ENCODE data around the gene SLC12A2. TPM values are rescaled to one million over a fixed set of nuclear protein-coding genes. Genes with fewer than 3 reads are reported as not detected.

SLC12A2 gene
- total RNA-seq, 2 donors from 2014 or later = 51.3 to 195 TPM

- H3K27ac ChIP-seq = no peak overlapping the region
- intact Hi-C loops (cut with DNase I) = no loop called here
Measured at GRCh38 chr5:128109766-128110165, 26.2 kb downstream of the SLC12A2 start.

GRCh38 chr5:128111818-128112448, 28.4 kb downstream of the SLC12A2 start:
- DNase-seq (ENCODE audit: low spot score) = no peak
- intact Hi-C loops (cut with DNase I) = no loop called here
- TF ChIP-seq, protein P1, sequence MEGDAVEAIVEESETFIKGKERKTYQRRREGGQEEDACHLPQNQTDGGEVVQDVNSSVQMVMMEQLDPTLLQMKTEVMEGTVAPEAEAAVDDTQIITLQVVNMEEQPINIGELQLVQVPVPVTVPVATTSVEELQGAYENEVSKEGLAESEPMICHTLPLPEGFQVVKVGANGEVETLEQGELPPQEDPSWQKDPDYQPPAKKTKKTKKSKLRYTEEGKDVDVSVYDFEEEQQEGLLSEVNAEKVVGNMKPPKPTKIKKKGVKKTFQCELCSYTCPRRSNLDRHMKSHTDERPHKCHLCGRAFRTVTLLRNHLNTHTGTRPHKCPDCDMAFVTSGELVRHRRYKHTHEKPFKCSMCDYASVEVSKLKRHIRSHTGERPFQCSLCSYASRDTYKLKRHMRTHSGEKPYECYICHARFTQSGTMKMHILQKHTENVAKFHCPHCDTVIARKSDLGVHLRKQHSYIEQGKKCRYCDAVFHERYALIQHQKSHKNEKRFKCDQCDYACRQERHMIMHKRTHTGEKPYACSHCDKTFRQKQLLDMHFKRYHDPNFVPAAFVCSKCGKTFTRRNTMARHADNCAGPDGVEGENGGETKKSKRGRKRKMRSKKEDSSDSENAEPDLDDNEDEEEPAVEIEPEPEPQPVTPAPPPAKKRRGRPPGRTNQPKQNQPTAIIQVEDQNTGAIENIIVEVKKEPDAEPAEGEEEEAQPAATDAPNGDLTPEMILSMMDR (IDR thresholded peaks at IDR 0.05) = no peak
- TF ChIP-seq POLR2AphosphoS5 (IDR thresholded peaks at IDR 0.05) (no peak), POLR2A (IDR thresholded peaks at IDR 0.05) (no peak)
- Histone ChIP-seq H3K27me3 (replicated peaks; ENCODE audit: insufficient read depth) (no peaks in the 10 kb centered on the region), H3K4me3 (no peak overlapping the region), H3K36me3 (no peaks in the 10 kb centered on the region), H3K4me1 (replicated peaks) (no peaks in the 10 kb centered on the region), H3K27ac (no peak overlapping the region), H3K9me3 (no peaks in the 10 kb centered on the region)
- WGBS = 84% methylated on average over 2 of the region's 2 CpGs

More at GRCh38 chr5:128109766-128110165, 26.2 kb downstream of the SLC12A2 start:
- Histone ChIP-seq H3K4me3 (no peak overlapping the region), H3K4me1 (replicated peaks) (no peaks in the 10 kb centered on the region), H3K36me3 (no peaks in the 10 kb centered on the region), H3K9me3 (no peaks in the 10 kb centered on the region), H3K27me3 (replicated peaks; ENCODE audit: insufficient read depth) (no peaks in the 10 kb centered on the region)
- WGBS = 95% methylated on average over 1 of the region's 1 CpG
- TF ChIP-seq POLR2AphosphoS5 (IDR thresholded peaks at IDR 0.05) (no peak), POLR2A (IDR thresholded peaks at IDR 0.05) (no peak)
- no peak for DNase-seq (ENCODE audit: low spot score)

GRCh38 chr5:128116445-128116844, 32.9 kb downstream of the SLC12A2 start:
- H3K27me3 ChIP-seq (replicated peaks; ENCODE audit: insufficient read depth) = no peaks in the 10 kb centered on the region
- TF ChIP-seq POLR2AphosphoS5 (IDR thresholded peaks at IDR 0.05) = no peak
- TF ChIP-seq POLR2A (IDR thresholded peaks at IDR 0.05) = no peak
- TF ChIP-seq, protein P1 (IDR thresholded peaks at IDR 0.05) = no peak
- no peak overlapping the region for H3K4me3 ChIP-seq
- intact Hi-C loops (cut with DNase I) = no loop called here
- H3K36me3 ChIP-seq = no peaks in the 10 kb centered on the region
- 95% methylated on average over 3 of the region's 3 CpGs for WGBS
- no peak for DNase-seq (ENCODE audit: low spot score)
- no peaks in the 10 kb centered on the region for H3K4me1 ChIP-seq (replicated peaks)
- H3K9me3 ChIP-seq = no peaks in the 10 kb centered on the region
- H3K27ac ChIP-seq = no peak overlapping the region

- no peak overlapping the region for H3K27ac ChIP-seq
- intact Hi-C loops (cut with DNase I) = no loop called here
- TF ChIP-seq, protein P1 (IDR thresholded peaks at IDR 0.05) = no peak
- no peak for TF ChIP-seq POLR2AphosphoS5 (IDR thresholded peaks at IDR 0.05)
- TF ChIP-seq POLR2A (IDR thresholded peaks at IDR 0.05) = no peak
- no peak overlapping the region for H3K4me3 ChIP-seq
- WGBS = 97% methylated on average over 2 of the region's 2 CpGs
- DNase-seq (ENCODE audit: low spot score) = no peak
- H3K27me3 ChIP-seq (replicated peaks; ENCODE audit: insufficient read depth) = no peaks in the 10 kb centered on the region
- no peaks in the 10 kb centered on the region for H3K36me3 ChIP-seq
- no peaks in the 10 kb centered on the region for H3K4me1 ChIP-seq (replicated peaks)
- no peaks in the 10 kb centered on the region for H3K9me3 ChIP-seq
Measured at GRCh38 chr5:128118214-128118613, 34.6 kb downstream of the SLC12A2 start.

DNA sequence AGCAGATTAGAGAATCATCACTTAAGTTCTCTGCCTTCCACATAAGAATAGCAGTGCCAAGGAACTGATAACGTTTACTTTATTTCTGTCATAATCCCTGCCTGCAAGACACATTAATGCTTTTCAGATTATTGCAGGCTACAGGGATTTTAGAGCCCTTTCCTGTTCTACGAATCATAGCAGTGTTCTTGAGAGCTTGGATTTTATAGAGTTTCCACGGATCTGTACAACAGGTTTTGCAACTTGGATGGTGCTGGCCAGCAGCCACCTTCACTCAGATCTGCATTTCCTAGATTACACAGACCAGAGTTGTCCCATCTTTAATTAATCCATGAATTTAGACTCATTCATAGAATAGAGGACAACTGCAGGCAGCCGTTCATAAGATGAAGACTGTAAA, 38.1 kb downstream of the SLC12A2 start:
- Histone ChIP-seq H3K36me3 (no peaks in the 10 kb centered on the region), H3K27me3 (replicated peaks; ENCODE audit: insufficient read depth) (no peaks in the 10 kb centered on the region), H3K27ac (no peak overlapping the region), H3K4me1 (replicated peaks) (no peaks in the 10 kb centered on the region), H3K9me3 (no peaks in the 10 kb centered on the region), H3K4me3 (no peak overlapping the region)
- WGBS = 31% methylated on average over 4 of the region's 4 CpGs
- peak; percentile 63 for DNase-seq (ENCODE audit: low spot score)
- TF ChIP-seq POLR2A (IDR thresholded peaks at IDR 0.05) (no peak), POLR2AphosphoS5 (IDR thresholded peaks at IDR 0.05) (peak; percentile 72)
- TF ChIP-seq, protein P1 (IDR thresholded peaks at IDR 0.05) = no peak
- intact Hi-C loops (cut with DNase I) = no loop called here

Data from prostate gland (tissue), 2 donors.